HUES64 (cell line): ENCODE results near the gene MAGI2.

ENCODE experiments used
- H3K27ac ChIP-seq: 2 replicates; pipeline ENCODE4 v1.7.0; 2013; ENCODE audit warnings: low read depth, low read length, inconsistent platforms
- H3K27me3 ChIP-seq: 2 replicates; pipeline ENCODE4 v1.6.1; 2013; ENCODE audit warnings: mild to moderate bottlenecking, low read length; ENCODE audit not compliant: insufficient read depth
- H3K36me3 ChIP-seq: 2 replicates; pipeline ENCODE4 v1.6.1; 2013; ENCODE audit warnings: mild to moderate bottlenecking, low read length; ENCODE audit not compliant: insufficient read depth
- H3K4me1 ChIP-seq: 2 replicates; pipeline ENCODE4 v1.6.1; 2013; ENCODE audit warnings: mild to moderate bottlenecking, low read length, moderate library complexity; ENCODE audit not compliant: insufficient read depth
- H3K4me3 ChIP-seq: 2 replicates; pipeline ENCODE4 v1.5.1; 2013; ENCODE audit warnings: mild to moderate bottlenecking, low read length, moderate library complexity
- H3K9ac ChIP-seq: 2 replicates; pipeline ENCODE4 v1.6.1; 2013; ENCODE audit warnings: mild to moderate bottlenecking, low read depth, low read length
- H3K9me3 ChIP-seq: 2 replicates; pipeline ENCODE4 v1.6.1; 2013; ENCODE audit warnings: low read depth, low read length; ENCODE audit not compliant: insufficient read depth
- WGBS: fragments of 150-250, 120-280 bp; methylation state at CpG from one replicate; pipeline ENCODE4 v1.1.7; 2013; ENCODE audit warnings: missing lambda C conversion rate; 5-methylcytosine and 5-hydroxymethylcytosine counted together

MAGI2 gene

DNA sequence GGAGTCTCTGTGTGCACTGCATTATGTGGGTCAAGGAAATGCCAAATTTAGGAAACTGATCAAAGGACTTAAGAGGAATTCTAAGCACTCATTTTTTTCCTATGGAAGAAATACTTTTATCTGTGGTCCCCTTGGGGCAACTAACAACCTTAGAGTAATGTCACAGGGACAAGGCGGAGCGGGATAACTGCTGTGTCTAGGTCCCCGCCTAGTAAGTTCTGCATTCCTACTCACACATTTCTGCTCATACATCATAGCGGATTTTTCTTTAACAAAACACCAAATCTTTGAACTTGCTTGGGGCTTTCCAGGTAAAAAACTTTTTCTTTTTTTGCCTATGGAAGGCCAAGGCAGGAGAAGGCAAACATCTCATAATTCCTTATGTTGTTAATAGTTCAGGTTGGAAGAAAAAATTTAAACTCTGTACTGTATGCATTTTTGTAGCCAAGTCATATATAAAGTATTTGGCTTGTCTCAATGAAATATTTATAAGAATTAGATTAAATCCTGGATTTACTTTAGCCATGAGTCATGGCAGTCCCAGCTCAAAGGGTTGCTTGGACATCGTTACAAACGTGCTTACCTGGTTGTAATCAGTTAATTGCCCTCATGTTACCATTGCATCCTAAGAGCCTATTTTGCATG lies 1369.9 kb downstream of the MAGI2 start:
- no peak overlapping the region for H3K9ac ChIP-seq

DNA sequence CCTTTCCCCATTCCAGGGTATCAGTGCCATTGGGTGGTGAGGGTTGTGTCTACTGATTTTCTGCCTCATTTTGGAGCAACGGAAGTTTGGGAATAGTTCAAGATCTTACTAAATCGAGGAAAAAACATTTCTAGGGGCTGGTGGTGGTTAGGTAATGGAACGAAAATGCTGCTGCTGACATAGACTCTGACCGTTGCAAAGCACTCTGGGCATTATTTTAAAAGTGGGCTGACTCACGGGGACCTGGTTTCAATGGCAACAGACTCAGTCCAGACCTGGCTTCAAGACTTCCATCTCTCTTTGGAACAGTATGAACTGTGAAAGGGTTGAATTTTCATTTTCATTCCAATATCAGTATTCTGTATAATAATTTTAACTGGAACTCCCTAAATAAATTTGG lies 1370.9 kb downstream of the MAGI2 start:
- no peaks in the 10 kb centered on the region for H3K36me3 ChIP-seq
- peaks cover 14% of the 10 kb centered on the region for H3K4me1 ChIP-seq
- peaks cover 13% of the 10 kb centered on the region for H3K27me3 ChIP-seq
- H3K9ac ChIP-seq: no peak overlapping the region
- H3K9me3 ChIP-seq: no peaks in the 10 kb centered on the region
- WGBS: 89% methylated on average over 5 of the region's 5 CpGs
- H3K4me3 ChIP-seq: no peak overlapping the region
- H3K27ac ChIP-seq: no peak overlapping the region

More for the DNA sequence above, 1369.9 kb downstream of the MAGI2 start:
- Histone ChIP-seq H3K4me3 (no peak overlapping the region), H3K9me3 (no peaks in the 10 kb centered on the region), H3K4me1 (peaks cover 14% of the 10 kb centered on the region), H3K36me3 (no peaks in the 10 kb centered on the region), H3K27me3 (peaks cover 13% of the 10 kb centered on the region), H3K27ac (no peak overlapping the region)
- 94% methylated on average over 6 of the region's 6 CpGs for WGBS

DNA sequence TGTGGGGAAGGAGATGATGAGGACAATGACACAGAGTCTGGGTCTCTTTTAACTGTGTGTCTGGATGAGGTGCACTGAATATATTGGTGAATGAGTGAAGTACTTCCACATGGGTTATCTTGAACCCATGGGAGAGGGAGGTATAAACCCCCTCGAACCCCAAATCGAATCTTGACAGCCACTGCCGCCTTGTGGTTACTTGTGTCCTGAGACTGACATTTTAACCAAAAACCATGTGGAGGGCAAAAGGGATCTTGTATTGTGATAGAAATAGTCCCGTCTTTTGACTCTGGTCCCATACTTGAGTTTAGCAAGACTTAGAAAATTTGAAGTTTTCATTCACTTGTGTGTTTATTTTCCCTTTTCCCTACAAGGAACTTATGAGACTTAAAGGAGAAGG lies 1371.6 kb downstream of the MAGI2 start:
- peaks cover 13% of the 10 kb centered on the region for H3K27me3 ChIP-seq
- no peaks in the 10 kb centered on the region for H3K9me3 ChIP-seq
- no peak overlapping the region for H3K4me3 ChIP-seq
- H3K9ac ChIP-seq: no peak overlapping the region
- peaks cover 14% of the 10 kb centered on the region for H3K4me1 ChIP-seq
- WGBS: 86% methylated on average over 4 of the region's 4 CpGs
- H3K36me3 ChIP-seq: no peaks in the 10 kb centered on the region
- no peak overlapping the region for H3K27ac ChIP-seq

DNA sequence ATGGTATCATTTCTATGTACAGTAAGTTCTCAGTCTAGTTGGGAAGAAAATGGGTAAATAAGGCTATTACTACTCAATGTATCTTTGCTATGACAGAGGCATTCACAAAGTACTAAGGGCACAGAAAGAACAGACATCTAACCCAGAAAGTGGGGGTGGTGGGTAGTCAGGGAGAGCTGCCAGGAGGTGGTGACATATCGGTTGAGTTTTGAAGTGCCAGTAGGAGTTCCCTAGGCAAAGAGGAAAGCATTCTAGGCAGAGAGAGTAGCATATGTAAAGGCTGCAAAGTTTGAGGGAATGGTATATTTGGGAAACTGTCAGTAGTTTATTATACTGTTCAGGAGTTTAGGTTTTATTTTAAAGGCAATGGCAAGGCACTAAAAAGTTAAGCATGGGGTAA lies 1372.1 kb downstream of the MAGI2 start:
- Histone ChIP-seq H3K9me3 (no peaks in the 10 kb centered on the region), H3K4me1 (peaks cover 14% of the 10 kb centered on the region), H3K9ac (no peak overlapping the region), H3K27me3 (peaks cover 13% of the 10 kb centered on the region), H3K36me3 (no peaks in the 10 kb centered on the region), H3K27ac (no peak overlapping the region), H3K4me3 (no peak overlapping the region)
- 95% methylated on average over 1 of the region's 1 CpG for WGBS

DNA sequence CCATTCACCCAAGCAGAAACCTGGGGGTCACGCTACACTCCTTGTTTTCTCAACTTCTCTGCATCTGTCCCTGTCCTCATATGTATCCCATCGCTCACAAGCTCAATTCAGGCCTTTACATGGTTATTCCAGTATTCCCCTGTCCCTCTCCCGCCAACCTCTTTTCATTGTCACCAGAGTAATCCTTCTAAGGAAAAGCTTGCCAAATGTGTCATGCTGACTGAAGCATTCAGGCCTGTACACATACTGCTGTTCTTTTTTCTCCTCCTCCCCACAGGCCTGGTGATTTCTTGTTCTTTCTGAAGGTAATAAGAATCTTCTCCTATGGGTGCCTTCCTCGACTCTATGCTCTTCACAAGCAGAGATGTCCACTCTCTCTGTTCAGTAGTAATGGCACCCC lies 1372.7 kb downstream of the MAGI2 start:
- Histone ChIP-seq H3K4me3 (no peak overlapping the region), H3K9ac (no peak overlapping the region), H3K27me3 (peaks cover 13% of the 10 kb centered on the region), H3K36me3 (no peaks in the 10 kb centered on the region), H3K9me3 (no peaks in the 10 kb centered on the region), H3K4me1 (peaks cover 14% of the 10 kb centered on the region), H3K27ac (no peak overlapping the region)
- WGBS: 93% methylated on average over 4 of the region's 4 CpGs

DNA sequence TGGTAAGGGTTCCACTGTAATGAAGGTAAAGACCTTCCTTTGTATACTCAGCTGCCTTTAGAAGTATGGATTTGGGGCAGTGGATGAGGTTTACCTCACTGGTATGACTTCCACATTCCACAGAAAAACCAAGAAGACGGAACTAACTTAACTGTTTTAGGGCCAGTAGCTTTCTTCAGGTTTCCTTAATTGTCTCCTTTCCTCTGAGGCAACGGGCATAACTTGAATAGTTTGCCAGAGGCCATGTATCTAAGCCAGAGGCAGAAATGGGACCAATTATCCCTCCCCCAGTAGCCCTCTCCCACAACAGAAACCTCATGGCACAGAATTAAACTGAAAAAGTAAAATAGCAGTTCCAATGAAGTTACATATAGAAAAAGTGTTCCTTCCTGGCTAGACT lies 1373.2 kb downstream of the MAGI2 start:
- Histone ChIP-seq H3K27me3 (peaks cover 13% of the 10 kb centered on the region), H3K4me3 (no peak overlapping the region), H3K36me3 (no peaks in the 10 kb centered on the region), H3K4me1 (peaks cover 14% of the 10 kb centered on the region), H3K9ac (no peak overlapping the region), H3K27ac (no peak overlapping the region), H3K9me3 (no peaks in the 10 kb centered on the region)
- WGBS: 53% methylated on average over 2 of the region's 2 CpGs

DNA sequence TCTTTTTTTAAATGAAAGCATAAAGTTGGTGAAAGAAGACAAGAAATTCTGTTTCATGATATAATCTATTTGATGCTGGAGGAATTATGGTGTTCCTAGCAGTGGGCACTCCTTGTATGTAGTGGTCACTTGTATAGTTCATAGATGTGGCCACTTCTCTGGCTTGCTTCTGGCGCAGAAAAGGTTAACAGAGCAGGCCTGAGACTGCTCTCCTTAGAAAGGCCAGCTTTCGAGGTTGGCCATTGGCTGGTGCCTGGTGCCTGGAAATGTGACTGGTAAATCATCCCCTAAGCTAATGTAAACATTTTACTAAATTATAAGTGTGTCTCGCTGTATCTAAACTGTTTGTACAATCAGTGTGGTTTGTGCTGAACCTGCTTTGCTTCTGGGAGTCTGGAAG lies 1378.8 kb downstream of the MAGI2 start:
- no peak overlapping the region for H3K9ac ChIP-seq
- no peak overlapping the region for H3K4me3 ChIP-seq
- H3K9me3 ChIP-seq: no peaks in the 10 kb centered on the region
- H3K27ac ChIP-seq: no peak overlapping the region
- peaks cover 6% of the 10 kb centered on the region for H3K27me3 ChIP-seq
- peaks cover 23% of the 10 kb centered on the region for H3K4me1 ChIP-seq
- 66% methylated on average over 3 of the region's 3 CpGs for WGBS
- no peaks in the 10 kb centered on the region for H3K36me3 ChIP-seq

DNA sequence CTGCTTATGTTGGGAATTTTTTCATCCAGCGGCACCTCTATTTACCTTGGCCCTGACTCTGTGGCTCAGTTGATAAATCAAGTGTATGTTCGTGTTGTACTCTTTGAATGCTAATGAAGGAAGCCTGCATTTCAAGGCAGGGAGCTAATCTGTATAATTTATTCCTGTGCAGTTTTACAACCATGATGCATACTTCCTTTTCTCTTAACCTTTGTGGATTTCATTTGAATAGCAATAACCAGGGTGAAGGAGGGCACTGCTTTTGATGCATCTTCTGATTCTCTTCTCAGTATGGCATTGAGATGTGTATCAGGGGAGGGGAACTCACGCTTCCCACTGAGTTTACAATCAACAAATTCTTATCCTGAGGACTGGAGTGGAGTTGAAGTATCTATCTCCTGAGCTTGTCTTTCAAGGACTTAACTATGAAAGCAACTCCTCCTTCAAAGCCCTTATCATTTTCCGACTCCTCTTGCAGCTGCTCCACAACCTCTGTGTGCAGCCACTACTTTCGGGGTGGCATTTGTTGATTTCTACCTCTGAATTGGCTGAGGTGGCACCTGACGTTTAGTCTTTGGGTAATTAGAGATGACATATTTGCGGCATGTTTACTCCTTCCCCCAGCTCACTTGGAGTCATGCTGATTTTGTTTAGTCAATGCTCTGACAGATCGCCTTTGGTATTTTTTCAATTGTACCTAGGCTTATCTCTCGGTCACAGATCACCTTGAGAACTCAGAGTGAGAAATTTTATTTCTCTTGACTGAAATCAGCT lies 1379.7 kb downstream of the MAGI2 start:
- WGBS: 16% methylated on average over 8 of the region's 9 CpGs
- H3K27me3 ChIP-seq: peaks cover under 1% of the 10 kb centered on the region; the same call in 1 of the 2 replicates

DNA sequence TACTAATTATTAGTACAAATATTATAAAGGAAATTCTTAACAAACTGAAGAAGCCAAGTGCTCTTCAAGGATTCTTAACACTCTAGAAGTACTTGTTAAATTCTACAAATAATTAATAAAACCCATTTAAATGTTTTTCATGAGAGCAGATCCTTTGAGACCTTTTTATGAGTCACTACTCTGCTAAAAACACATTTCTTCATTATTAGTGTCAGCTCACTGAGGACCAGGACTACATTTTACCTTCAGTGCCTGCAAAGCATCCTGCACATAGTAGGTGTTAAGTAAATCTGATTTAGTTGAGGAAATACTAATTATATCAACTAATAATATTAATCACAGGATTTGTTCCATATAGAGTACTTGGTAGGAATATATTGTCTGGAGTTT lies 1381.3 kb downstream of the MAGI2 start:
- Histone ChIP-seq H3K4me1 (peaks cover 20% of the 10 kb centered on the region), H3K27me3 (no peaks in the 10 kb centered on the region), H3K4me3 (no peak overlapping the region), H3K36me3 (no peaks in the 10 kb centered on the region), H3K9me3 (no peaks in the 10 kb centered on the region), H3K9ac (no peak overlapping the region), H3K27ac (no peak overlapping the region)

More for the DNA sequence above, 1379.7 kb downstream of the MAGI2 start:
- no peaks in the 10 kb centered on the region for H3K9me3 ChIP-seq
- no peaks in the 10 kb centered on the region for H3K36me3 ChIP-seq
- H3K4me1 ChIP-seq: peaks cover 20% of the 10 kb centered on the region
- peak overlapping the region; percentile 21; the same call in 1 of the 2 replicates for H3K27ac ChIP-seq
- H3K4me3 ChIP-seq: peak overlapping the region; percentile 2
- H3K9ac ChIP-seq: no peak overlapping the region

DNA sequence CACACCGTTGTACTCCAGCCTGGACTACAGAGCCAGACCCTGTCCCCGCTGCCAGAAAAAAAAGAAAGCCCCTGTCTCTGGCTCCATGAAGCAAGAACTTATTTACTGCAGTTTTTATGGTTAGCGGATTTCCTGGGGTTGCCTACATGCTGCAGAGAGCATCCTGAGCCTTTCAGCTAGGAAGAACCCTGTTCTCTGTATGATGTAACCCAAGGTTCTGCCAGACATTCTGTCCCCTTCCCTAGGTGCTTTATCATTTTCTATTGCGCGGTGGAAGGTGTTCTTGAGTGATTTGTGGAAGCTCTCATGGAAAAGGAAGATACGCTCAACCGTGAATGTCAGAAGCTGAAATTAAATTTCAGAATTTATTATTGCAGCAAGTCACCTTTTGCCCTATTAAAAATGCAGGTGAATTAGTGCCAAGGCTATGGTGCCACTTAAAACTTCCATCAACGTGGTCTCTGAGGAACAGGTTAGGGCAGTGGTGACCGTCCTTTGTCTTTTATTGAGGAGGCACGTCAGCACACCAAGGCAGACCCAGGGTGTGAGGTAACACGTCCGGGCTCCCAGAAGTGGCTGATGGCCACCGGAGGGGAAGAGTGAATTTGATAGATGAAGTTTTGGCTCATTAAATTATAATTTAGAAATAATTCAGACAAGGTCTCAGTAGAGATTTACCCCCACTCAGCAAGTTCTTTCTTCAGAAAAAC lies 1381.8 kb downstream of the MAGI2 start:
- no peaks in the 10 kb centered on the region for H3K36me3 ChIP-seq
- no peak overlapping the region for H3K9ac ChIP-seq
- WGBS: 96% methylated on average over 12 of the region's 13 CpGs
- no peak overlapping the region for H3K27ac ChIP-seq
- peaks cover 20% of the 10 kb centered on the region for H3K4me1 ChIP-seq
- no peaks in the 10 kb centered on the region for H3K9me3 ChIP-seq
- H3K27me3 ChIP-seq: no peaks in the 10 kb centered on the region
- no peak overlapping the region for H3K4me3 ChIP-seq

DNA sequence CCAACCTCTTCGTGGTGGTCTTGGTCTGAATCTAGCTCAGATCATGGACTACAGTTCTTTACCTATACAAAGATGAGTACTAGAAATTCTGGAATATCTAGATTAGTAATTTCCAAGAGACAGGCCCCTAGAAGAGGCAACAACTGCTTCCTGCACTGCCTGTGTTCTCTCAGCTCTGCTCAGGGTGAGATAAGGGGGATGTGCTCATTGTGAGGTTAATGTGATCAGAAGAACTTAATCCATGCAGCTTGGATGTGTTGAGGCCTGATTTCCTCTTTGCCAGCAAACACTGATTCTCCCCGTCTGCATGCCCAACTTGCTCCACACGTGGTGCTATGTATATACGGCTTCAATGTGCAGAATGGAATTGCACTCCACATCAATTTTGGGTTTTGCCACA lies 1386.9 kb downstream of the MAGI2 start:
- H3K4me3 ChIP-seq: no peak overlapping the region
- no peaks in the 10 kb centered on the region for H3K9me3 ChIP-seq
- H3K27me3 ChIP-seq: no peaks in the 10 kb centered on the region
- no peaks in the 10 kb centered on the region for H3K4me1 ChIP-seq
- 85% methylated on average over 4 of the region's 4 CpGs for WGBS
- H3K27ac ChIP-seq: no peak overlapping the region
- no peak overlapping the region for H3K9ac ChIP-seq
- H3K36me3 ChIP-seq: no peaks in the 10 kb centered on the region
